Measurements from ENCODE around the gene CYREN. TPM values are rescaled to one million over a fixed set of nuclear protein-coding genes. Genes with fewer than 3 reads are reported as not detected.
A peak's percentile ranks its signal among the peaks of the same experiment; 100 is the strongest.
"Not testable (repeated sequence)": the region's sequence is repeated elsewhere in the genome, so short reads cannot be mapped to it uniquely, and the experiment has no call there.

CYREN gene
- total RNA-seq, 2 donors from 2014 or later: 27.2 to 28.2 TPM

- ATAC-seq: no peak
- peaks cover 39 to 51% of the 10 kb centered on the region in 2 donors for H3K36me3 Mint-ChIP-seq
Measured at GRCh38 chr7:135186261-135186540, 15.7 kb upstream of the CYREN start.

GRCh38 chr7:135185471-135186260, 15.2 kb upstream of the CYREN start:
- DNase-seq (ENCODE audit: low spot score in 2 of 2) (no peak), ATAC-seq (no peak)
- Mint-ChIP-seq H3K9me3 (peaks cover 16 to 20% of the 10 kb centered on the region in 2 donors), H3K36me3 (peaks cover 45 to 52% of the 10 kb centered on the region in 2 donors), H3K27ac (peak overlapping the region in 1 of 2 donors; percentile 72)

More at GRCh38 chr7:135186261-135186540, 15.7 kb upstream of the CYREN start:
- Mint-ChIP-seq H3K9me3 (peaks cover 16 to 17% of the 10 kb centered on the region in 2 donors), H3K27ac (peak overlapping the region in 1 of 2 donors; percentile 66)
- no peak for DNase-seq (ENCODE audit: low spot score in 2 of 2)

- ATAC-seq: no peak
- Mint-ChIP-seq H3K9me3 (peaks cover 20 to 27% of the 10 kb centered on the region in 2 donors), H3K27ac (no peak overlapping the region), H3K36me3 (peaks cover 54% of the 10 kb centered on the region in 2 donors)
- no peak for DNase-seq (ENCODE audit: low spot score in 2 of 2)
Measured at GRCh38 chr7:135184254-135184841, 13.8 kb upstream of the CYREN start.

GRCh38 chr7:135183478-135183877, 13.0 kb upstream of the CYREN start:
- peaks cover 54 to 61% of the 10 kb centered on the region in 2 donors for H3K36me3 Mint-ChIP-seq
- peaks cover 20 to 32% of the 10 kb centered on the region in 2 donors for H3K9me3 Mint-ChIP-seq
- ATAC-seq (no peak), DNase-seq (ENCODE audit: low spot score in 2 of 2) (no peak)
- no peak overlapping the region for H3K27ac Mint-ChIP-seq

GRCh38 chr7:135181929-135182678, 11.6 kb upstream of the CYREN start:
- peak in 1 of 2 donors; percentile 40 for DNase-seq (ENCODE audit: low spot score in 2 of 2)
- H3K36me3 Mint-ChIP-seq: peaks cover 54 to 61% of the 10 kb centered on the region in 2 donors
- peaks cover 20 to 32% of the 10 kb centered on the region in 2 donors for H3K9me3 Mint-ChIP-seq
- H3K27ac Mint-ChIP-seq: no peak overlapping the region
- ATAC-seq: no peak

- DNase-seq (ENCODE audit: low spot score in 2 of 2) (no peak), ATAC-seq (no peak)
- Mint-ChIP-seq H3K9me3 (peaks cover 20 to 32% of the 10 kb centered on the region in 2 donors), H3K27ac (no peak overlapping the region), H3K36me3 (peaks cover 50 to 61% of the 10 kb centered on the region in 2 donors)
Measured at GRCh38 chr7:135181261-135181928, 10.9 kb upstream of the CYREN start.

GRCh38 chr7:135180122-135180521, 9.6 kb upstream of the CYREN start:
- DNase-seq (ENCODE audit: low spot score in 2 of 2): peak in 1 of 2 donors; percentile 50
- peak; percentile 62 to 91 for ATAC-seq
- Mint-ChIP-seq H3K9me3 (peaks cover 20 to 32% of the 10 kb centered on the region in 2 donors), H3K36me3 (peaks cover 50 to 57% of the 10 kb centered on the region in 2 donors), H3K27ac (no peak overlapping the region)

GRCh38 chr7:135179321-135179925, 8.9 kb upstream of the CYREN start:
- H3K27ac Mint-ChIP-seq: no peak overlapping the region
- DNase-seq (ENCODE audit: low spot score in 2 of 2) (no peak), ATAC-seq (no peak)
- H3K36me3 Mint-ChIP-seq: peaks cover 45 to 54% of the 10 kb centered on the region in 2 donors
- H3K9me3 Mint-ChIP-seq: peaks cover 20 to 32% of the 10 kb centered on the region in 2 donors

- Mint-ChIP-seq H3K9me3 (peaks cover 16 to 27% of the 10 kb centered on the region in 2 donors), H3K36me3 (peaks cover 34 to 43% of the 10 kb centered on the region in 2 donors), H3K27ac (no peak overlapping the region)
- no peak for DNase-seq (ENCODE audit: low spot score in 2 of 2)
- ATAC-seq: no peak
Measured at GRCh38 chr7:135178364-135178763, 7.9 kb upstream of the CYREN start.

GRCh38 chr7:135177028-135177696, 6.7 kb upstream of the CYREN start:
- H3K9me3 Mint-ChIP-seq: peaks cover 10 to 20% of the 10 kb centered on the region in 2 donors
- ATAC-seq: no peak

GRCh38 chr7:135175931-135176330, 5.4 kb upstream of the CYREN start:
- peaks cover 3 to 12% of the 10 kb centered on the region in 2 donors for H3K9me3 Mint-ChIP-seq
- H3K27ac Mint-ChIP-seq: no peak overlapping the region
- DNase-seq (ENCODE audit: low spot score in 2 of 2) (no peak), ATAC-seq (no peak)
- H3K36me3 Mint-ChIP-seq: peaks cover 11 to 25% of the 10 kb centered on the region in 2 donors

More at GRCh38 chr7:135177028-135177696, 6.7 kb upstream of the CYREN start:
- peaks cover 22 to 34% of the 10 kb centered on the region in 2 donors for H3K36me3 Mint-ChIP-seq
- no peak for DNase-seq (ENCODE audit: low spot score in 2 of 2)
- H3K27ac Mint-ChIP-seq: no peak overlapping the region

GRCh38 chr7:135174941-135175340, 4.4 kb upstream of the CYREN start:
- peaks cover under 1 to 6% of the 10 kb centered on the region in 2 donors for H3K9me3 Mint-ChIP-seq

GRCh38 chr7:135173916-135174315, 3.4 kb upstream of the CYREN start:
- H3K9me3 Mint-ChIP-seq; ATAC-seq; DNase-seq (ENCODE audit: low spot score in 2 of 2); H3K27ac Mint-ChIP-seq: not testable (repeated sequence)
- peaks cover 15 to 16% of the 10 kb centered on the region in 2 donors for H3K36me3 Mint-ChIP-seq

More at GRCh38 chr7:135174941-135175340, 4.4 kb upstream of the CYREN start:
- Mint-ChIP-seq H3K27ac (no peak overlapping the region), H3K36me3 (peaks cover 10 to 16% of the 10 kb centered on the region in 2 donors)
- DNase-seq (ENCODE audit: low spot score in 2 of 2) (no peak), ATAC-seq (no peak)

GRCh38 chr7:135171581-135172291, 1.2 kb upstream of the CYREN start:
- not testable (repeated sequence) for DNase-seq (ENCODE audit: low spot score in 2 of 2); H3K9me3 Mint-ChIP-seq; ATAC-seq
- peak overlapping the region; percentile 91 to 95 for H3K27ac Mint-ChIP-seq
- peaks cover 30 to 35% of the 10 kb centered on the region in 2 donors for H3K36me3 Mint-ChIP-seq

GRCh38 chr7:135170998-135171481, 533 bp upstream of the CYREN start:
- peak overlapping the region; percentile 91 to 95 for H3K27ac Mint-ChIP-seq

More at GRCh38 chr7:135170998-135171481, 533 bp upstream of the CYREN start:
- ATAC-seq; DNase-seq (ENCODE audit: low spot score in 2 of 2); H3K9me3 Mint-ChIP-seq: not testable (repeated sequence)
- peaks cover 30 to 39% of the 10 kb centered on the region in 2 donors for H3K36me3 Mint-ChIP-seq
